H1 (cell line): ENCODE data around the gene NF1. TPM values are rescaled to one million over a fixed set of nuclear protein-coding genes. Genes with fewer than 3 reads are reported as not detected.

Experiments used
- CTCF ChIA-PET: fragments of 300-600 bp; sonication (Branson Sonifier 250); formaldehyde crosslinking; loops from one replicate; lab custom pipeline; 2021; ENCODE audit not compliant: partially characterized antibody; lab: Charles Lee
- POLR2A ChIA-PET: fragments of 300-600 bp; sonication (Branson Sonifier 250); formaldehyde crosslinking; loops from one replicate; lab custom pipeline; 2021; ENCODE audit warnings: inconsistent platforms; ENCODE audit not compliant: partially characterized antibody; lab: Charles Lee
- DNase-seq, 2 experiments: peaks; one replicate each; pipeline versions ENCODE4 v3.0.0 to v3.0.0-alpha.2; 2010 to 2022; ENCODE audit warnings: low spot score in 2 of 2, low read depth in 1 of 2, mixed read lengths in 1 of 2
- FAIRE-seq: peaks from 2 replicates; lab custom pipeline; 2011; peaks lifted over from hg19 to GRCh38; lab: Jason Lieb, UNC
- H2AFZ ChIP-seq: 2 replicates; pipeline ENCODE4 v1.8.1; 2012; ENCODE audit warnings: low read length, inconsistent platforms
- H2AK5ac ChIP-seq: 2 replicates; pipeline ENCODE4 v1.6.1; 2013; ENCODE audit warnings: low read depth, low read length
- H2BK120ac ChIP-seq: replicated peaks from 2 replicates; pipeline ENCODE3; 2013; ENCODE audit warnings: low read depth, low read length, inconsistent platforms
- H2BK12ac ChIP-seq: 2 replicates; pipeline ENCODE4 v1.6.1; 2013; ENCODE audit warnings: low read depth, low read length
- H2BK15ac ChIP-seq: 2 replicates; pipeline ENCODE4 v1.6.1; 2013; ENCODE audit warnings: low read length
- H2BK20ac ChIP-seq: 2 replicates; pipeline ENCODE4 v1.6.1; 2013; ENCODE audit warnings: low read length
- H2BK5ac ChIP-seq: 2 replicates; pipeline ENCODE4 v1.6.1; 2013; ENCODE audit warnings: low read depth, low read length
- H3K14ac ChIP-seq: 2 replicates; pipeline ENCODE4 v1.6.1; 2013; ENCODE audit warnings: inconsistent platforms; ENCODE audit not compliant: insufficient read length
- H3K18ac ChIP-seq: 2 replicates; pipeline ENCODE4 v1.6.1; 2013; ENCODE audit warnings: low read length; ENCODE audit errors: extremely low read depth
- H3K23ac ChIP-seq: 2 replicates; pipeline ENCODE4 v1.6.1; 2013; ENCODE audit warnings: inconsistent platforms; ENCODE audit not compliant: insufficient read length
- H3K23me2 ChIP-seq: 2 replicates; pipeline ENCODE4 v1.6.1; 2013; ENCODE audit warnings: low read depth, low read length
- H3K27ac ChIP-seq: 2 replicates; pipeline ENCODE4 v1.6.1; 2011; ENCODE audit warnings: low read depth, low read length, inconsistent platforms
- H3K27me3 ChIP-seq, 4 experiments: replicated peaks in 1 of 4; 1 replicate in 1 of 4; 2 replicates in 3 of 4; pipeline versions ENCODE4 v1.6.1 to v1.8.1; 2011 to 2013; ENCODE audit warnings: low read length in 3 of 4, mild to moderate bottlenecking in 3 of 4, inconsistent platforms in 2 of 4, mixed read lengths in 2 of 4, moderate library complexity in 1 of 4; ENCODE audit not compliant: control insufficient read depth in 3 of 4, insufficient read depth in 3 of 4; ENCODE audit errors: extremely low read depth in 1 of 4
- H3K36me3 ChIP-seq, 4 experiments: 2 replicates each; pipeline versions ENCODE4 v1.6.1 to v1.8.1; 2011 to 2013; ENCODE audit warnings: mild to moderate bottlenecking in 4 of 4, low read length in 3 of 4, moderate library complexity in 2 of 4, control low read depth in 1 of 4, inconsistent platforms in 1 of 4; ENCODE audit not compliant: insufficient read depth in 4 of 4, control insufficient read depth in 2 of 4
- H3K4ac ChIP-seq: replicated peaks from 2 replicates; pipeline ENCODE3; 2013; ENCODE audit warnings: low read length, low read depth, mixed read lengths, inconsistent platforms; ENCODE audit not compliant: insufficient read length
- H3K4me1 ChIP-seq, 4 experiments: replicated peaks in 1 of 4; 1 replicate in 1 of 4; 2 replicates in 3 of 4; pipeline versions ENCODE4 v1.6.1 to v1.8.1; 2011 to 2013; ENCODE audit warnings: low read length in 3 of 4, inconsistent platforms in 2 of 4, mixed read lengths in 1 of 4; ENCODE audit not compliant: insufficient read depth in 4 of 4, control insufficient read depth in 3 of 4
- H3K4me2 ChIP-seq, 2 experiments: 2 replicates each; pipeline versions ENCODE4 v1.6.1 to v1.8.1; 2011 to 2013; ENCODE audit warnings: low read depth in 2 of 2, low read length in 2 of 2, control low read depth in 1 of 2, inconsistent platforms in 1 of 2, mild to moderate bottlenecking in 1 of 2; ENCODE audit not compliant: insufficient read depth in 1 of 2
- H3K4me3 ChIP-seq, 4 experiments: fragments of 200-600, 300-600 bp in 1 of 4; sonication (generic), shearing (Covaris generic), sonication (Bioruptor Twin) in 1 of 4; 2 replicates each; pipeline versions ENCODE4 v1.5.1 to v1.8.1; 2011 to 2016; ENCODE audit warnings: low read length in 4 of 4, low read depth in 3 of 4, control low read depth in 2 of 4, inconsistent platforms in 2 of 4, mild to moderate bottlenecking in 2 of 4, mixed read lengths in 1 of 4, moderate library complexity in 1 of 4; ENCODE audit not compliant: insufficient read depth in 2 of 4; ENCODE audit errors: extremely low read depth in 1 of 4
- H3K56ac ChIP-seq: replicated peaks from 2 replicates; pipeline ENCODE3; 2013; ENCODE audit warnings: low read depth, mild to moderate bottlenecking, mixed read lengths, low read length, inconsistent platforms; ENCODE audit not compliant: insufficient read length
- H3K79me1 ChIP-seq: 2 replicates; pipeline ENCODE4 v1.6.1; 2013; ENCODE audit warnings: low read depth, low read length, control low read depth
- H3K79me2 ChIP-seq, 2 experiments: 2 replicates each; pipeline versions ENCODE4 v1.6.1 to v1.8.1; 2012 to 2013; ENCODE audit warnings: low read length in 2 of 2, mild to moderate bottlenecking in 2 of 2, inconsistent platforms in 1 of 2; ENCODE audit not compliant: insufficient read depth in 2 of 2, control insufficient read depth in 1 of 2
- H3K9ac ChIP-seq, 4 experiments: replicated peaks in 1 of 4; 1 replicate in 1 of 4; 2 replicates in 3 of 4; pipeline versions ENCODE4 v1.6.1 to v1.8.1; 2011 to 2013; ENCODE audit warnings: low read depth in 3 of 4, low read length in 3 of 4, control low read depth in 2 of 4, mild to moderate bottlenecking in 2 of 4, moderate library complexity in 2 of 4, inconsistent platforms in 1 of 4; ENCODE audit errors: extremely low read depth in 1 of 4
- H3K9me3 ChIP-seq, 2 experiments: 2 replicates each; pipeline versions ENCODE4 v1.6.1 to v1.8.1; 2012 to 2013; ENCODE audit warnings: mild to moderate bottlenecking in 2 of 2, moderate library complexity in 2 of 2, control low read depth in 1 of 2, inconsistent platforms in 1 of 2, low read depth in 1 of 2, low read length in 1 of 2, mixed read lengths in 1 of 2; ENCODE audit not compliant: insufficient read depth in 2 of 2
- H4K20me1 ChIP-seq, 2 experiments: replicated peaks in 1 of 2; 2 replicates each; pipeline versions ENCODE3 to v1.8.1; 2011 to 2013; ENCODE audit warnings: inconsistent platforms in 2 of 2, low read length in 2 of 2, mild to moderate bottlenecking in 1 of 2; ENCODE audit not compliant: insufficient read depth in 2 of 2, control insufficient read depth in 1 of 2
- H4K5ac ChIP-seq: 2 replicates; pipeline ENCODE4 v1.6.1; 2013; ENCODE audit warnings: low read length, low read depth, mixed read lengths, inconsistent platforms; ENCODE audit not compliant: insufficient read length
- H4K8ac ChIP-seq: 2 replicates; pipeline ENCODE4 v1.8.0; 2013; ENCODE audit warnings: mild to moderate bottlenecking, moderate library complexity, low read length, inconsistent platforms; ENCODE audit not compliant: insufficient read depth; ENCODE audit errors: extremely low read depth
- H4K91ac ChIP-seq: replicated peaks from 2 replicates; pipeline ENCODE3; 2013; ENCODE audit warnings: low read length, mixed read lengths, inconsistent platforms; ENCODE audit not compliant: insufficient read length
- BACH1 ChIP-seq: IDR thresholded peaks from 2 replicates; pipeline ENCODE4 v1.6.1; 2012; ENCODE audit warnings: low read length, improper control_type of control experiment
- BCL11A ChIP-seq, 2 experiments: IDR thresholded peaks; one replicate each; pipeline ENCODE4 v1.6.1; 2011; ENCODE audit warnings: low read depth in 2 of 2, low read length in 2 of 2, mild to moderate bottlenecking in 2 of 2
- E2F6 ChIP-seq: IDR thresholded peaks from 2 replicates; pipeline ENCODE4 v1.6.1; 2012; ENCODE audit warnings: inconsistent platforms
- KDM1A ChIP-seq: fragments of 200-600, 300-600 bp; sonication (generic); IDR thresholded peaks from 2 replicates; pipeline ENCODE4 v1.7.1; 2016; ENCODE audit warnings: mild to moderate bottlenecking, low read length, borderline replicate concordance
- NANOG ChIP-seq: IDR thresholded peaks from 2 replicates; pipeline ENCODE4 v1.6.1; 2011; ENCODE audit warnings: low read length, low read depth, mild to moderate bottlenecking, inconsistent platforms; ENCODE audit not compliant: insufficient read depth, poor library complexity, severe bottlenecking
- NRF1 ChIP-seq: IDR thresholded peaks from 2 replicates; pipeline ENCODE4 v1.6.1; 2011; ENCODE audit warnings: mild to moderate bottlenecking, low read depth, low read length, improper control_type of control experiment
- RBBP5 ChIP-seq: IDR thresholded peaks from 2 replicates; pipeline ENCODE4 v1.7.1; 2012; ENCODE audit warnings: low read depth, mild to moderate bottlenecking, inconsistent platforms, low read length, moderate library complexity, borderline replicate concordance
- SIN3A ChIP-seq, 2 experiments: IDR thresholded peaks in 1 of 2; conservative IDR thresholded peaks in 1 of 2; 2 replicates each; pipeline ENCODE4 v1.6.1; 2011 to 2012; ENCODE audit warnings: low read length in 2 of 2, improper control_type of control experiment in 1 of 2, low read depth in 1 of 2, mild to moderate bottlenecking in 1 of 2
- SIRT6 ChIP-seq: IDR thresholded peaks from one replicate; pipeline ENCODE4 v1.7.1; 2012; ENCODE audit warnings: low read length, inconsistent platforms
- TBP ChIP-seq: IDR thresholded peaks from 2 replicates; pipeline ENCODE4 v1.6.1; 2011; ENCODE audit warnings: low read depth, low read length, improper control_type of control experiment
- WGBS, 2 experiments: shearing (Covaris generic) in 1 of 2; methylation state at CpG; one replicate each; pipeline versions ENCODE4 v1.1.6 to v1.1.7; 2013 to 2015; ENCODE audit warnings: low lambda C conversion rate in 2 of 2, mixed read lengths in 2 of 2, inconsistent platforms in 1 of 2, low coverage in 1 of 2, missing lambda C conversion rate in 1 of 2; ENCODE audit not compliant: insufficient replicate concordance in 2 of 2, insufficient coverage in 1 of 2, insufficient read length in 1 of 2; ENCODE audit errors: extremely low coverage in 1 of 2, missing lambda C conversion rate in 1 of 2; 5-methylcytosine and 5-hydroxymethylcytosine counted together
- polyA plus RNA-seq, 7 experiments: library from polyadenylated mRNA; depleted of rRNA in 3 of 7; stranded (reverse) in 5 of 7; unstranded in 2 of 7; fragments of >200 nt in 5 of 7; fragments of 200-250 nt in 2 of 7; gene quantifications; 1 replicate in 5 of 7; 2 replicates in 1 of 7; 4 replicates in 1 of 7; pipeline versions ENCODE4 v1.2.1 to v1.2.3, GENCODE V29; 2011 to 2013; ENCODE audit warnings: missing spikeins in 2 of 7, mixed read lengths in 2 of 7
- total RNA-seq: library from RNA; stranded (reverse); fragmentation: NEBNext Ultra II Directional; extraction: Animal tissue kit (Norgen Biotek cat#: 25700); gene quantifications from 2 replicates; pipeline ENCODE4 v1.2.1, GENCODE V29; 2021

NF1 gene
- total and polyA plus RNA-seq, 2 of the 8 experiments (the other 6 are each of a cell fraction or from before 2014, with no cell fraction given) = 19.3 to 29.6 TPM

GRCh38 chr17:31297090-31297489 is 202.3 kb downstream of the NF1 start, which contains the start of gene OMG:
OMG (minus strand) TSS chr17:31297239; CDS start chr17:31296331, 908 bp downstream.
- no peak within 1 kb of the TSS for H3K27ac ChIP-seq

More at GRCh38 chr17:31297090-31297489, 202.3 kb downstream of the NF1 start, which contains the start of gene OMG:
- H2BK5ac ChIP-seq = no peak within 1 kb of the TSS
- no peak within 1 kb of the TSS for H2BK120ac ChIP-seq
- no peaks in the 10 kb centered on the region for H3K36me3 ChIP-seq
- peaks cover 0 to 3% (median 0%) of the 10 kb centered on the region in 4 experiments; a peak in 1 of 7 replicates for H3K4me1 ChIP-seq
- ChIA-PET POLR2A (no interaction called here), CTCF (no interaction called here)
- H4K20me1 ChIP-seq = no peaks in the 10 kb centered on the region
- no peaks in the 10 kb centered on the region for H3K79me2 ChIP-seq
- no peak within 1 kb of the TSS for H4K91ac ChIP-seq
- no peak within 1 kb of the TSS for H2AK5ac ChIP-seq
- peak within 1 kb of the TSS; percentile 72 for H3K4ac ChIP-seq
- H3K23ac ChIP-seq = no peak within 1 kb of the TSS
- no peak within 1 kb of the TSS for H3K4me3 ChIP-seq
- no peak for DNase-seq
- no peak within 1 kb of the TSS for H2BK12ac ChIP-seq
- H3K56ac ChIP-seq = no peak within 1 kb of the TSS
- no peak within 1 kb of the TSS for H3K18ac ChIP-seq
- TF ChIP-seq NRF1 (no peak), NANOG (no peak), E2F6 (no peak), RBBP5 (no peak), BACH1 (no peak), TBP (no peak), BCL11A (IDR thresholded peaks at IDR 0.05; ENCODE audit: low read depth in 2 of 2, low read length in 2 of 2) (no peak), SIN3A (conservative IDR thresholded peaks at IDR 0.05 in 1 of 2, IDR thresholded peaks at IDR 0.05 in 1 of 2; ENCODE audit: low read depth in 1 of 2, low read length in 2 of 2) (no peak), SIRT6 (no peak), KDM1A (no peak)
- 84% methylated on average over 7 of the region's 7 CpGs; no CpG with 5 or more reads in 1 of the 2 experiments for WGBS, 2 experiments
- H2AFZ ChIP-seq = no peak within 1 kb of the TSS
- H2BK20ac ChIP-seq = no peak within 1 kb of the TSS
- no peak within 1 kb of the TSS for H4K8ac ChIP-seq
- H3K4me2 ChIP-seq = no peak within 1 kb of the TSS
- peaks cover 0 to 5% of the 10 kb centered on the region in 2 experiments; a peak in 1 of 4 replicates for H3K9me3 ChIP-seq
- no peak within 1 kb of the TSS for H3K9ac ChIP-seq
- H2BK15ac ChIP-seq = no peak within 1 kb of the TSS
- H3K79me1 ChIP-seq = no peaks in the 10 kb centered on the region
- H4K5ac ChIP-seq = no peak within 1 kb of the TSS
- FAIRE-seq = no peak
- no peaks in the 10 kb centered on the region for H3K27me3 ChIP-seq
- no peak within 1 kb of the TSS for H3K14ac ChIP-seq
- no peaks in the 10 kb centered on the region for H3K23me2 ChIP-seq
